GM23338 (cell line): ENCODE measurements around the gene EPS8. TPM values are rescaled to one million over a fixed set of nuclear protein-coding genes. Genes with fewer than 3 reads are reported as not detected.

ENCODE experiments used
- ATAC-seq: fragments of 200-7000 bp; cut with Tn5 transposase; 3 replicates; pipeline ENCODE4 v1.9.1; 2020
- DNase-seq: peaks from one replicate; pipeline ENCODE4 v3.0.0-alpha.2; 2015; ENCODE audit warnings: low spot score
- H2AFZ ChIP-seq: fragments of 200-600 bp; sonication (generic); 2 replicates; pipeline ENCODE4 v1.8.0; 2016; ENCODE audit warnings: antibody characterized with exemption, mild to moderate bottlenecking, moderate library complexity
- H3F3A ChIP-seq: fragments of 200-600 bp; sonication (generic); replicated peaks from 2 replicates; pipeline ENCODE4 v1.8.0; 2017; ENCODE audit warnings: antibody characterized with exemption, mixed run types, low read depth
- H3K27ac ChIP-seq: fragments of 200-600 bp; sonication (generic); 2 replicates; pipeline ENCODE4 v1.6.1; 2016; ENCODE audit warnings: low read depth
- H3K27me3 ChIP-seq: fragments of 200-600 bp; sonication (generic); 2 replicates; pipeline ENCODE4 v1.8.0; 2016; ENCODE audit warnings: mild to moderate bottlenecking, mixed run types, moderate library complexity; ENCODE audit not compliant: insufficient read depth
- H3K36me3 ChIP-seq: fragments of 200-600 bp; sonication (generic); 2 replicates; pipeline ENCODE4 v1.8.0; 2016; ENCODE audit warnings: mild to moderate bottlenecking; ENCODE audit not compliant: insufficient read depth
- H3K4me1 ChIP-seq: fragments of 200-600 bp; sonication (generic); 2 replicates; pipeline ENCODE4 v1.8.0; 2016; ENCODE audit warnings: mild to moderate bottlenecking, moderate library complexity; ENCODE audit not compliant: insufficient read depth
- H3K4me2 ChIP-seq: fragments of 200-600 bp; sonication (generic); 2 replicates; pipeline ENCODE4 v1.7.1; 2017; ENCODE audit warnings: mixed run types
- H3K4me3 ChIP-seq: fragments of 200-600 bp; sonication (generic); 2 replicates; pipeline ENCODE4 v1.6.1; 2016; ENCODE audit warnings: mixed run types
- H3K79me2 ChIP-seq: fragments of 200-600 bp; sonication (generic); replicated peaks from 2 replicates; pipeline ENCODE4 v1.8.0; 2017; ENCODE audit warnings: mild to moderate bottlenecking; ENCODE audit not compliant: insufficient read depth
- H3K9me2 ChIP-seq: fragments of 200-600 bp; sonication (generic); 2 replicates; pipeline ENCODE4 v1.8.0; 2017; ENCODE audit not compliant: insufficient read depth
- H4K20me1 ChIP-seq: fragments of 200-600 bp; sonication (generic); replicated peaks from 2 replicates; pipeline ENCODE4 v1.8.0; 2017; ENCODE audit warnings: mild to moderate bottlenecking; ENCODE audit not compliant: insufficient read depth
- H3K27ac Mint-ChIP-seq: 2 replicates; pipeline ENCODE4 v1.8.0; 2020; ENCODE audit warnings: inconsistent platforms, mild to moderate bottlenecking, moderate library complexity, mixed read lengths
- H3K27me3 Mint-ChIP-seq: 3 replicates; pipeline ENCODE4 v1.8.0; 2022; ENCODE audit warnings: low read depth, mild to moderate bottlenecking, moderate library complexity, mixed read lengths, inconsistent platforms; ENCODE audit not compliant: insufficient read depth, poor library complexity
- H3K36me3 Mint-ChIP-seq: 3 replicates; pipeline ENCODE4 v1.8.0; 2021; ENCODE audit warnings: low read depth, mild to moderate bottlenecking, inconsistent platforms, moderate library complexity, mixed read lengths
- H3K4me1 Mint-ChIP-seq: 3 replicates; pipeline ENCODE4 v1.8.0; 2020; ENCODE audit warnings: mild to moderate bottlenecking, inconsistent platforms, mixed read lengths
- H3K4me3 Mint-ChIP-seq: 3 replicates; pipeline ENCODE4 v1.8.0; 2021; ENCODE audit warnings: moderate library complexity, mild to moderate bottlenecking, inconsistent platforms, mixed read lengths
- H3K9me3 Mint-ChIP-seq: 3 replicates; pipeline ENCODE4 v1.8.0; 2020; ENCODE audit warnings: moderate library complexity, mild to moderate bottlenecking, inconsistent platforms, mixed read lengths
- CREB1 ChIP-seq: fragments of 250-450 bp; sonication (Bioruptor Pico); IDR thresholded peaks from 2 replicates; pipeline ENCODE4 v1.5.0; 2020; ENCODE audit warnings: low read depth, mild to moderate bottlenecking, moderate library complexity
- EZH2 ChIP-seq: fragments of 200-600 bp; sonication (generic); IDR thresholded peaks from one replicate; pipeline ENCODE4 v1.8.0; 2017; ENCODE audit warnings: antibody characterized with exemption, mild to moderate bottlenecking, low read depth; ENCODE audit not compliant: unreplicated experiment
- EZH2phosphoT487 ChIP-seq: fragments of 200-600 bp; sonication (generic); IDR thresholded peaks from one replicate; pipeline ENCODE4 v1.8.1; 2018; ENCODE audit warnings: antibody characterized with exemption; ENCODE audit not compliant: unreplicated experiment
- JUNB ChIP-seq: IDR thresholded peaks from one replicate; pipeline ENCODE4 v1.6.1; 2016; ENCODE audit warnings: antibody characterized with exemption; ENCODE audit not compliant: unreplicated experiment
- NANOG ChIP-seq: IDR thresholded peaks from 2 replicates; pipeline ENCODE4 v1.6.1; 2016; ENCODE audit warnings: antibody characterized with exemption, borderline replicate concordance
- POLR2AphosphoS5 ChIP-seq: IDR thresholded peaks from 2 replicates; pipeline ENCODE4 v1.6.1; 2016; ENCODE audit warnings: antibody characterized with exemption, low read depth
- STAT1 ChIP-seq: IDR thresholded peaks from one replicate; pipeline ENCODE4 v1.6.1; 2016; ENCODE audit warnings: antibody characterized with exemption; ENCODE audit not compliant: unreplicated experiment
- ZNF114 ChIP-seq: fragments of 250-450 bp; sonication (Bioruptor Pico); IDR thresholded peaks from 2 replicates; pipeline ENCODE4 v1.5.0; 2020; ENCODE audit warnings: mild to moderate bottlenecking, moderate library complexity
- ZNF331 ChIP-seq: fragments of 250-450 bp; sonication (Bioruptor Pico); IDR thresholded peaks from 2 replicates; pipeline ENCODE4 v1.5.0; 2020; ENCODE audit warnings: low read depth, mild to moderate bottlenecking, moderate library complexity
- ZNF462 ChIP-seq: fragments of 250-450 bp; sonication (Bioruptor Pico); IDR thresholded peaks from 2 replicates; pipeline ENCODE4 v1.5.0; 2020; ENCODE audit warnings: mild to moderate bottlenecking, moderate library complexity
- polyA plus RNA-seq: library from polyadenylated mRNA; unstranded; fragments of >200 nt; fragmentation: Nextera tagmentation; extraction: Ambion mirVana; gene quantifications from 2 replicates; pipeline ENCODE4 v1.2.1, GENCODE V29; 2016
- total RNA-seq: library from RNA; depleted of rRNA; stranded (reverse); fragments of >200 nt; shearing (Covaris generic); gene quantifications from 2 replicates; pipeline ENCODE4 v1.2.3, GENCODE V29; 2014
- TF ChIP-seq, protein P1 (sequence below): IDR thresholded peaks from 2 replicates; pipeline ENCODE4 v1.6.1; 2016; ENCODE audit warnings: antibody characterized with exemption
- TF ChIP-seq, protein P2 (sequence below), 2 experiments: fragments of 200-600 bp in 1 of 2; sonication (generic) in 1 of 2; conservative IDR thresholded peaks; 2 replicates each; pipeline versions ENCODE4 v1.5.1 to v1.6.1; 2016 to 2017; ENCODE audit warnings: antibody characterized with exemption in 2 of 2, low read depth in 2 of 2, mild to moderate bottlenecking in 2 of 2, moderate library complexity in 1 of 2
- TF ChIP-seq, protein P3 (sequence below): IDR thresholded peaks from one replicate; pipeline ENCODE4 v1.6.1; 2018; ENCODE audit warnings: antibody characterized with exemption; ENCODE audit not compliant: unreplicated experiment

The EPS8 gene
- total and polyA plus RNA-seq, 2 experiments from 2014 or later = 3.5 to 5.4 TPM

DNA sequence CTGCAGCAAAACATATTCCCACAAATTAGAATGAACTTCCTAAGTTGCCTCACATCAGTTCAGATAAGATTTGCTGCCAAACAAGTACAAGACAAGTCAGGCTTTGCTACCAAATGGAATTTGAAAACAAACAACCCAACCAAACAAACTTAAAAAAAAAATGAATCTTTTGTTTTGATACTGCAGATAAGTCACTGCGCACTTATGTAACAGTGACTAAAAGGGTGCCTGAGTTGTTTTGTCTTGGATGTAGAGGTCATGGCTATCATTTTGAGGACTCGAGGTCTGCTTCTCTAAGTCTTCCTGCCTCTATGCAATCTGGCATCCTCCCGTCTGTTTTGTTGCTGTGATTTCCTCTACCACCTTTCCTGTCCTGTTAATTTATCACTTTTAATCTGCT lies 11.1 kb upstream of the EPS8 start (continued):
- TF ChIP-seq, protein P1, sequence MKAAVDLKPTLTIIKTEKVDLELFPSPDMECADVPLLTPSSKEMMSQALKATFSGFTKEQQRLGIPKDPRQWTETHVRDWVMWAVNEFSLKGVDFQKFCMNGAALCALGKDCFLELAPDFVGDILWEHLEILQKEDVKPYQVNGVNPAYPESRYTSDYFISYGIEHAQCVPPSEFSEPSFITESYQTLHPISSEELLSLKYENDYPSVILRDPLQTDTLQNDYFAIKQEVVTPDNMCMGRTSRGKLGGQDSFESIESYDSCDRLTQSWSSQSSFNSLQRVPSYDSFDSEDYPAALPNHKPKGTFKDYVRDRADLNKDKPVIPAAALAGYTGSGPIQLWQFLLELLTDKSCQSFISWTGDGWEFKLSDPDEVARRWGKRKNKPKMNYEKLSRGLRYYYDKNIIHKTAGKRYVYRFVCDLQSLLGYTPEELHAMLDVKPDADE = no peak
- TF ChIP-seq ZNF331 (CRISPR knock-in tag) (no peak), EZH2phosphoT487 (no peak), POLR2AphosphoS5 (no peak), STAT1 (no peak), NANOG (no peak)
- TF ChIP-seq, protein P2, sequence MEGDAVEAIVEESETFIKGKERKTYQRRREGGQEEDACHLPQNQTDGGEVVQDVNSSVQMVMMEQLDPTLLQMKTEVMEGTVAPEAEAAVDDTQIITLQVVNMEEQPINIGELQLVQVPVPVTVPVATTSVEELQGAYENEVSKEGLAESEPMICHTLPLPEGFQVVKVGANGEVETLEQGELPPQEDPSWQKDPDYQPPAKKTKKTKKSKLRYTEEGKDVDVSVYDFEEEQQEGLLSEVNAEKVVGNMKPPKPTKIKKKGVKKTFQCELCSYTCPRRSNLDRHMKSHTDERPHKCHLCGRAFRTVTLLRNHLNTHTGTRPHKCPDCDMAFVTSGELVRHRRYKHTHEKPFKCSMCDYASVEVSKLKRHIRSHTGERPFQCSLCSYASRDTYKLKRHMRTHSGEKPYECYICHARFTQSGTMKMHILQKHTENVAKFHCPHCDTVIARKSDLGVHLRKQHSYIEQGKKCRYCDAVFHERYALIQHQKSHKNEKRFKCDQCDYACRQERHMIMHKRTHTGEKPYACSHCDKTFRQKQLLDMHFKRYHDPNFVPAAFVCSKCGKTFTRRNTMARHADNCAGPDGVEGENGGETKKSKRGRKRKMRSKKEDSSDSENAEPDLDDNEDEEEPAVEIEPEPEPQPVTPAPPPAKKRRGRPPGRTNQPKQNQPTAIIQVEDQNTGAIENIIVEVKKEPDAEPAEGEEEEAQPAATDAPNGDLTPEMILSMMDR (conservative IDR thresholded peaks at IDR 0.05; ENCODE audit: low read depth in 2 of 2) = no peak
- TF ChIP-seq, protein P3, sequence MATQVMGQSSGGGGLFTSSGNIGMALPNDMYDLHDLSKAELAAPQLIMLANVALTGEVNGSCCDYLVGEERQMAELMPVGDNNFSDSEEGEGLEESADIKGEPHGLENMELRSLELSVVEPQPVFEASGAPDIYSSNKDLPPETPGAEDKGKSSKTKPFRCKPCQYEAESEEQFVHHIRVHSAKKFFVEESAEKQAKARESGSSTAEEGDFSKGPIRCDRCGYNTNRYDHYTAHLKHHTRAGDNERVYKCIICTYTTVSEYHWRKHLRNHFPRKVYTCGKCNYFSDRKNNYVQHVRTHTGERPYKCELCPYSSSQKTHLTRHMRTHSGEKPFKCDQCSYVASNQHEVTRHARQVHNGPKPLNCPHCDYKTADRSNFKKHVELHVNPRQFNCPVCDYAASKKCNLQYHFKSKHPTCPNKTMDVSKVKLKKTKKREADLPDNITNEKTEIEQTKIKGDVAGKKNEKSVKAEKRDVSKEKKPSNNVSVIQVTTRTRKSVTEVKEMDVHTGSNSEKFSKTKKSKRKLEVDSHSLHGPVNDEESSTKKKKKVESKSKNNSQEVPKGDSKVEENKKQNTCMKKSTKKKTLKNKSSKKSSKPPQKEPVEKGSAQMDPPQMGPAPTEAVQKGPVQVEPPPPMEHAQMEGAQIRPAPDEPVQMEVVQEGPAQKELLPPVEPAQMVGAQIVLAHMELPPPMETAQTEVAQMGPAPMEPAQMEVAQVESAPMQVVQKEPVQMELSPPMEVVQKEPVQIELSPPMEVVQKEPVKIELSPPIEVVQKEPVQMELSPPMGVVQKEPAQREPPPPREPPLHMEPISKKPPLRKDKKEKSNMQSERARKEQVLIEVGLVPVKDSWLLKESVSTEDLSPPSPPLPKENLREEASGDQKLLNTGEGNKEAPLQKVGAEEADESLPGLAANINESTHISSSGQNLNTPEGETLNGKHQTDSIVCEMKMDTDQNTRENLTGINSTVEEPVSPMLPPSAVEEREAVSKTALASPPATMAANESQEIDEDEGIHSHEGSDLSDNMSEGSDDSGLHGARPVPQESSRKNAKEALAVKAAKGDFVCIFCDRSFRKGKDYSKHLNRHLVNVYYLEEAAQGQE = no peak

- Histone ChIP-seq H4K20me1 (no peaks in the 10 kb centered on the region), H3K36me3 (no peaks in the 10 kb centered on the region), H3K27me3 (no peaks in the 10 kb centered on the region), H3K79me2 (no peaks in the 10 kb centered on the region), H3K4me1 (no peaks in the 10 kb centered on the region; the same call in 1 of the 2 replicates), H2AFZ (no peak overlapping the region), H3K9me2 (no peaks in the 10 kb centered on the region), H3K27ac (no peak overlapping the region), H3K4me2 (no peak overlapping the region), H3F3A (no peaks in the 10 kb centered on the region), H3K4me3 (no peak overlapping the region)
- ATAC-seq (no peak), DNase-seq (no peak)
- Mint-ChIP-seq H3K4me3 (no peak overlapping the region), H3K9me3 (no peaks in the 10 kb centered on the region), H3K27me3 (no peaks in the 10 kb centered on the region), H3K36me3 (no peaks in the 10 kb centered on the region), H3K4me1 (peaks cover 5% of the 10 kb centered on the region; the same call in 2 of the 3 replicates), H3K27ac (no peak overlapping the region)
- no peak for TF ChIP-seq ZNF114
- no peak for TF ChIP-seq ZNF331 (CRISPR knock-in tag)
- TF ChIP-seq ZNF462 (CRISPR knock-in tag) = no peak
- no peak for TF ChIP-seq EZH2phosphoT487
- TF ChIP-seq CREB1 (CRISPR knock-in tag) = no peak
- no peak for TF ChIP-seq JUNB
- TF ChIP-seq EZH2 = no peak
Measured at GRCh38 chr12:15797818-15798217, 8.6 kb upstream of the EPS8 start.
